RWPE2 (cell line): ENCODE results near the gene NLRC5.

Experiments used
- ATAC-seq: fragments of 200-7000 bp; cut with Tn5 transposase; 3 replicates; pipeline ENCODE4 v1.9.1; 2021; ENCODE audit warnings: low read depth
- DNase-seq: peaks from one replicate; pipeline ENCODE4 v3.0.0-alpha.2; 2020; ENCODE audit warnings: low spot score
- H3K27ac ChIP-seq: fragments of 450-650 bp; 2 replicates; pipeline ENCODE4 v1.5.1; 2017; ENCODE audit warnings: mild to moderate bottlenecking; ENCODE audit not compliant: poor library complexity, severe bottlenecking
- H3K27me3 ChIP-seq: fragments of 250-450 bp; sonication (Bioruptor Pico); 2 replicates; pipeline ENCODE4 v1.5.1; 2021; ENCODE audit warnings: mild to moderate bottlenecking, moderate library complexity; ENCODE audit not compliant: insufficient read depth, poor library complexity, severe bottlenecking
- H3K36me3 ChIP-seq: fragments of 250-450 bp; sonication (Bioruptor Pico); 2 replicates; pipeline ENCODE4 v1.5.1; 2020; ENCODE audit warnings: low read depth, mild to moderate bottlenecking, moderate library complexity
- H3K4me1 ChIP-seq: fragments of 250-450 bp; sonication (Bioruptor Pico); 2 replicates; pipeline ENCODE4 v1.5.1; 2021; ENCODE audit warnings: mild to moderate bottlenecking, moderate library complexity; ENCODE audit not compliant: insufficient read depth, poor library complexity, severe bottlenecking
- H3K4me3 ChIP-seq: fragments of 250-450 bp; sonication (Bioruptor Pico); 2 replicates; pipeline ENCODE4 v1.5.1; 2021; ENCODE audit warnings: mild to moderate bottlenecking, moderate library complexity; ENCODE audit not compliant: severe bottlenecking
- H3K9me3 ChIP-seq: fragments of 250-450 bp; sonication (Bioruptor Pico); 2 replicates; pipeline ENCODE4 v1.5.1; 2021; ENCODE audit warnings: mild to moderate bottlenecking, moderate library complexity; ENCODE audit not compliant: severe bottlenecking
- TF ChIP-seq, protein P1 (sequence below): fragments of 450-650 bp; IDR thresholded peaks from one replicate; pipeline ENCODE4 v1.5.1; 2017; ENCODE audit warnings: mild to moderate bottlenecking, moderate library complexity; ENCODE audit not compliant: poor library complexity, severe bottlenecking

NLRC5 gene

DNA sequence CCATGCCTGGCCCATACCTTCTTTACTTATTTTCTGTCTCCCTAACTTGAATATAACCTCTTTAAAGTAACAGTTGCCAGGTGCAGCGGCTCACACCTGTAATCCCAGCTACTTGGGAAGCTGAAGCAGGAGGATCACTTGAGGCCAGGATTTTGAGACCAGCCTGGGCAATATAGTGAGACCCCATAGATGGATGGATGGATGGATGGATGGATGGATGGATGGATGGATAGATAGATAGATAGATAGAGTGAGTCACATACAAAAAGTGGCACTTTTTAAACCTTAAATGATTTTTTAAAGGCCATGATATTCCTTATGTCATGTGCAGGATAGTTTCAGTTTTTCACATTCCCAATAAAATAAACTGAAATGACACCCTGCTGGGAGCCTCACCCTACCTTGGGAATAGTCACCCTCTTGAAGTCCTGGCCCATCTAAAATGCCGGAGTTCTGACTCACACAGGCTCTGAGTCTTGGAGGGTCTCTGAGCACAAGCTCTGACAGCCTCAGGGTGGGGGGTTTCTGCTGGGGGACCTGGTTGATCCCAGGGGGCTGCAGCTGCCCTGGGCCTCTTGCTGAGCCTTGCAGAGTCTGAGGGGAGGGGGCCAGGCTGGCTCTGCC is 129.2 kb downstream of the NLRC5 start:
- H3K9me3 ChIP-seq = no peaks in the 10 kb centered on the region
- H3K36me3 ChIP-seq = peaks cover 13% of the 10 kb centered on the region; the same call in 1 of the 2 replicates
- H3K4me3 ChIP-seq = no peak overlapping the region
- DNase-seq = no peak
- no peaks in the 10 kb centered on the region for H3K27me3 ChIP-seq
- no peak overlapping the region for H3K27ac ChIP-seq
- TF ChIP-seq, protein P1, sequence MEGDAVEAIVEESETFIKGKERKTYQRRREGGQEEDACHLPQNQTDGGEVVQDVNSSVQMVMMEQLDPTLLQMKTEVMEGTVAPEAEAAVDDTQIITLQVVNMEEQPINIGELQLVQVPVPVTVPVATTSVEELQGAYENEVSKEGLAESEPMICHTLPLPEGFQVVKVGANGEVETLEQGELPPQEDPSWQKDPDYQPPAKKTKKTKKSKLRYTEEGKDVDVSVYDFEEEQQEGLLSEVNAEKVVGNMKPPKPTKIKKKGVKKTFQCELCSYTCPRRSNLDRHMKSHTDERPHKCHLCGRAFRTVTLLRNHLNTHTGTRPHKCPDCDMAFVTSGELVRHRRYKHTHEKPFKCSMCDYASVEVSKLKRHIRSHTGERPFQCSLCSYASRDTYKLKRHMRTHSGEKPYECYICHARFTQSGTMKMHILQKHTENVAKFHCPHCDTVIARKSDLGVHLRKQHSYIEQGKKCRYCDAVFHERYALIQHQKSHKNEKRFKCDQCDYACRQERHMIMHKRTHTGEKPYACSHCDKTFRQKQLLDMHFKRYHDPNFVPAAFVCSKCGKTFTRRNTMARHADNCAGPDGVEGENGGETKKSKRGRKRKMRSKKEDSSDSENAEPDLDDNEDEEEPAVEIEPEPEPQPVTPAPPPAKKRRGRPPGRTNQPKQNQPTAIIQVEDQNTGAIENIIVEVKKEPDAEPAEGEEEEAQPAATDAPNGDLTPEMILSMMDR = no peak
- no peak for ATAC-seq
- no peaks in the 10 kb centered on the region for H3K4me1 ChIP-seq

- Histone ChIP-seq H3K9me3 (no peaks in the 10 kb centered on the region), H3K4me3 (no peak overlapping the region), H3K4me1 (no peaks in the 10 kb centered on the region), H3K36me3 (peaks cover 8% of the 10 kb centered on the region; the same call in 1 of the 2 replicates), H3K27ac (no peak overlapping the region), H3K27me3 (no peaks in the 10 kb centered on the region)
- TF ChIP-seq, protein P1 = no peak
- ATAC-seq (no peak), DNase-seq (no peak)
These were observed 134.0 kb downstream of the NLRC5 start for GRCh38 chr16:57123216-57123973.

DNA sequence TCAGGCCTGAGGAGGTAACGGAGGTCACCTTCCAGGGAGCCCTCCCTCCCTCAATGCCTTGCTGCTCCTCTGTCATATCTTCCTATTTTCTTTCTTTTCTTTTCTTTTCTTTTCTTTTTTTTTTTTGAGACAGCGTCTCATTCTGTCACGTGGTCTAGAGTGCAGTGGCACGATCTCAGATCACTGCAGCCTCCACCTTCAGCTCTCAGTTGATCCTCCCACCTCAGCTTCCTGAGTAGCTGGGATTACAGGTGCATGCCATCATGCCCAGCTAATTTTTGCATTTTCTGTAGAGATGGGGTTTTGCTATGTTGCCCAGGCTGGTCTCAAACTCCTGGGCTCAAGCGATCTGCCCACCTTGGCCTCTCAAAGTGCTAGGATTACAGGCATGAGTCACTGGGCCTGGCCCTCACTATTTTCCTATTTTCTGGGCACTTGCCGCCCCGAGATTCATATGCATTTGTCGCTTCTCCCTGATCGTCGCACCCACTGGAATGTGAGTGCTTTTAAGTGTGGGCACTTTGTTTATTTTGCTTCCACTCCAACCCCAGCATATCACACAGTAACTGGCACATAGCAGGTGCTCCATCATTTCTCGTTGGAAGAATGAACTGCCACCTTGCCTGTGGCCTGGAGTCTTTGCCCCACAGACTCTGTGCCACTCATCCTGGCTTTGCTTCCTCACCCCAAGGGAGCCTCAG is 134.8 kb downstream of the NLRC5 start:
- no peak for ATAC-seq
- Histone ChIP-seq H3K9me3 (no peaks in the 10 kb centered on the region), H3K4me3 (no peak overlapping the region), H3K36me3 (peaks cover 8% of the 10 kb centered on the region; the same call in 1 of the 2 replicates), H3K27ac (no peak overlapping the region), H3K27me3 (no peaks in the 10 kb centered on the region), H3K4me1 (no peaks in the 10 kb centered on the region)
- TF ChIP-seq, protein P1 = no peak
- no peak for DNase-seq

DNA sequence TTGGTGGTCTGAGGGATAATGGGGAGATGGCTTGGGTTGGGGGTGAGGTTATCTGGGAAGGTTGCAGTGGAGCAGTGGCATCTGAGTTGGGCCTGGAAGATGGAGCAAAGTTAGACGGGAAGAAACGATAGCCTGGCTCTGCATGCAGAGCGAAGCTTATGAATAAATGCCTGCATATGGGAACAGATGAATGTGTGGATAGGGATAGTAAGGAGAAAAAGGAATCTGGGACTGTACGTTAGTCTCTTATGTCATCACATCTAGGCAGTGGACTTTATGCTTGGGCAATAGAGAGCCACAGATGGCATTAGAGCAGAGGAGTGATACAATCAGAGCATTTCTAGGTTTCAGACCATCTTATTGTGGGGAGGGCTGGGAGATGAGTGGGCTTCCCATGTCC is 136.0 kb downstream of the NLRC5 start:
- peaks cover 8% of the 10 kb centered on the region; the same call in 1 of the 2 replicates for H3K36me3 ChIP-seq
- H3K27ac ChIP-seq = no peak overlapping the region
- ATAC-seq (no peak), DNase-seq (no peak)
- no peak overlapping the region for H3K4me3 ChIP-seq
- no peaks in the 10 kb centered on the region for H3K9me3 ChIP-seq
- TF ChIP-seq, protein P1 = no peak
- no peaks in the 10 kb centered on the region for H3K4me1 ChIP-seq
- H3K27me3 ChIP-seq = no peaks in the 10 kb centered on the region
